Measurements from ENCODE around the gene KHNYN. TPM values are rescaled to one million over a fixed set of nuclear protein-coding genes. Genes with fewer than 3 reads are reported as not detected.
"Not testable (repeated sequence)": the region's sequence is repeated elsewhere in the genome, so short reads cannot be mapped to it uniquely, and the experiment has no call there.

Gene KHNYN
- polyA plus RNA-seq, 1 donor, result 37.8 TPM

DNA sequence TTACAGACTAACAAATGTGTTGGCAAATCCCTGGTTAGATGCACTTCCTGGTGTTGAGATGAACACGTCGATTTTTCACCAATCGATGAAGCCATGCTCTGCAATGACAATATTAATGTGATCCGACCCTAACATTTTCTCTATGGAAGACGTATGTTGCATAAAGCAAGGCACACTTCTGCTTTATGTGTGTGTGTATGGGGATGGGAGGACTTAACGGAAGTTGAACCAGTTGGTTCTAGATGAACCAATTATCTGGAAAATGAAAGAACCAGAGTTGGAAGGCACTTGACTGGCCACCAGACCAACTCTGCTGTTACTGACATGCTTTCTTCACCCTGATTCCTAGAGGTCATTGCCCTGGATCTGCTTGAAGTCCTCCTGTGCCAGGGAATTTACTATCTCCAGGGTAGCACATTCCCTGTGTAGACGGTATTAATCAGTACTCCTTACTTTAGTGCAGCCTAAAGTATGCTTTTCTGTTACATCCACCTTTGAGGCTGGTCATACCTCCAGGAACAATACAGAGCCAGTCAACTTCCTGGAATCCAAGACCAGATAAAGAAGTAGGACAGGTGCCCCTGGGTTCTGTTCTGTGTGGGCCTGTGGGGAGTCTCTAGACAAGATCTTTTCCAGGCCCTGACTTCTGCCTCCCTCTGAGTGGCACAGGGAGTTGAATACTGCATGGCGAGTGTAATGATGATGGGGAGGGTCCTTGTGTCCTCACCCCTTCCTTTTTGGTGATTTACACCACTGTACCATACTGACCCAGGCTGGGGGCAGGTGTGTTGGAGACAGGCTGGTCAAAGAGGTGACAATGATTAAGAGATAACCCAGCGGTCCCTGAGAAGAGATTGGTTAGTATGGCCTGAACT, 8.7 kb downstream of the KHNYN start:
- no peak for DNase-seq

GRCh38 chr14:24439257-24439656, 9.5 kb downstream of the KHNYN start:
- DNase-seq, result no peak

GRCh38 chr14:24439830-24440605, 10.3 kb downstream of the KHNYN start:
- DNase-seq, result no peak

DNA sequence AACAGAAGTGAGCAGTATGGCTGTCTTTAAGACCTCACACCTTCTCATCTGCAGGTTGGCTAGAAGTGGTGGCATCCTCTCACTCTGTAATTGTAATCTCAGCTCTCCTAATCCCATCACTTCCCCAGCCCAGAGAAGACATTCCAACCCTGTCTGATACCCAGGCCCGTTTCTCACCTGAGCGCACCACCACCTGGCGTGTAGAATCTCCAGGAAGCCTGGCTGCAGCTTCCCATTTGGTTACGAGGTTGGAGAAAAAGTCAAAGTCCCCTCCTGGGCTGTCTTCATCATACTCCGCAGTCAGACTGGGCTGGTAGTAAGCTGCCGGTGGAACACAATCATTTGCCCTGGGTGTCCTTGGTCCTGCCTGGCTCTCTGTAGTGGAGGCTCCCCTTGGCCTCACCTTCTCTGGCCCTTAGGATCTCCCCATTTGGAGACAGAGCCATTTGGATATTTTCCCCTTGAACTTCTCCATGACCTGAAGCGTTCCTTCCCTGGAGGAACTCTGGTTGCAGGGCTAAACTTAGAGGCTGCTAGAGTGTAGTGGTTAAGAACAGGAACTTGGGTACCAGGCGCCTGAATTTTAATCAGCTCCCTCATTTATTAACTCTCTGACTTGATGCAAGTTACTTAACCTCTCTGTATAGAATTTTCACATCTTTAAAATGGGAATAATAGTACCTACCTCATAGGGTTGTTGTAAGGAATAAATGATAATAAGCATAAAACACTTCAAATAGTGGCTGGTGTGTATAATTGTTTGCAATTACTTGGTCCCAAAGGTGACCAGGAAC, 11.0 kb downstream of the KHNYN start:
- DNase-seq, result no peak

DNA sequence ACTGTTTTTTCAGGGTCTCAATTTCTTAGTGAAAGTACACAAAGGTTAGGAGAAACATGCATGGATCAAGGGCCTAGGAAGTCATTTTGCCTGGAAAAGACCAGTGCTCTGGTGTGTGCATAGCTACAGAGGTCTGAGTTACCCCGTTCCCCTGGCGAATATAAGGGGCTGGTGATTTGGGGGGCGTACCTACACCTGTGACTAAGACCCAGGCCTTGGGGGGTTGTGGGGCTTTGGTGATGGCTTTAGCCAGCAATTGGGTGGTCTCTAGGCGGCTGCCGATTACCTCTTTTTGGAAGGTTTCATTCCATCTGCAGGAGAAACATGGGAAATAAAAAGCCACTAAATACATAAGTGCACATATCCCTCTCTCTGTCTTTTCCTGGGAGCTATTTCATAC, 11.7 kb downstream of the KHNYN start:
- DNase-seq, result no peak

DNA sequence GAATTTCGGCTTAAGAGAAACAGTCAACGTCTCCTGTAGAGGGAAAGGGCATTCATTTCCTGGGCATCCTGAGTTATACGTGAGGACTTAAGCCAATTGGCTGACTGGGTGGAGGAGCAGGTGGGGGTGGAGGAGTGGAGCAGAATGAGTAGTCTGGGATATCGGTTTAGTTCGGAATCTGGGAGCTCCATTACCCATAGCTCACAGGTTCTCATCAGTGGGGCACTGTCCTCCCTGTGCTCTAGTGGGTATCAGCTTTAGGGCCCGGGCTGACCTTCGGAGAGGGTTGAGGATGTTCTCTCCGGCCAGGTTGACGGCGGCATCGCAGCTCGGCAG, 12.1 kb downstream of the KHNYN start:
- DNase-seq, result no peak

- peak; percentile 99 for DNase-seq
Measured at GRCh38 chr14:24442240-24443052, 12.7 kb downstream of the KHNYN start, which contains the start of gene SDR39U1. TSS of gene SDR39U1 (minus strand) at chr14:24442776. CDS start at chr14:24442769, 7 bp downstream.

GRCh38 chr14:24443053-24443665, 13.4 kb downstream of the KHNYN start:
- no peak for DNase-seq

- not testable (repeated sequence) for DNase-seq
Measured at GRCh38 chr14:24450828-24451227, 21.1 kb downstream of the KHNYN start.

DNA sequence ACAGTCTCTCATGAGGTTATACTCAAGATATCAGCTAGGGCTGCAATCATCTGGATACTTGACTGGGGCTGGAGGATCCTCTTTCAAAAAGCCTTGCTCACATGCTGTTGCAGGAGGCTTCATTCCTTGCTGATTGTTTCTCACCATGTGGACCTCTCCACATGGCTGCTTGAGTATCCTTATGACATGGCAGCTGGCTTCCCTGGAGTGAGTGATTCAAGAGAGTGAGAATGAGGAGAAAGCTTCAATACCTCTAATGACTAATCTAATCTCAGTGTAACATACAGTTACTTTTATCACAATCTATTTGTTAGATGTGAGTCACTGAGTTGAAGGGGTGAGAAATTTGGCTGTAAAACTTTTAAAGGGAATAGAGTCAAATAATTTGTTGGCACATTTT, 27.2 kb downstream of the KHNYN start:
- DNase-seq, result no peak

- DNase-seq, result no peak
Measured at GRCh38 chr14:24458736-24459135, 29.0 kb downstream of the KHNYN start.

DNA sequence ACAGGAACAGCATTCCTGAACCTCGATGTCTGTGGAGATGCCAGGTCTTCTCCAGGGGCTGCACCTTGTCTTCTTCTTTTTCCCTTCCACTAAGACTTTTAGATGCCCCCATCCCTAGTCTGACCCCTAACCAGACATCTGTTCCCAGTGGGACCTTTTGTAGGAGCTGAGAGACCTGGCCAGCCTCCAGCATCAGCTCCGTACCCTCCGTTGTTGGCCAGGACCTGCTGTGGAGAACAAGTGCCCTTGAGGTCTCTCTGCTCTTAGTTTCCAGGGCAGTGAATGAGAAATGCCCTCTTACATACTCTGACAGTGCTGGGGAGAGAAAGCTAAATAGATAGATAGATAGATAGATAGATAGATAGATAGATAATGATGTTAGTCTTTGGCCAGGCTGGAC, 29.6 kb downstream of the KHNYN start:
- DNase-seq, result no peak

- DNase-seq, result no peak
Measured at GRCh38 chr14:24461336-24461735, 31.6 kb downstream of the KHNYN start.

- no peak for DNase-seq
Measured at GRCh38 chr14:24463017-24463883, 33.5 kb downstream of the KHNYN start.

DNA sequence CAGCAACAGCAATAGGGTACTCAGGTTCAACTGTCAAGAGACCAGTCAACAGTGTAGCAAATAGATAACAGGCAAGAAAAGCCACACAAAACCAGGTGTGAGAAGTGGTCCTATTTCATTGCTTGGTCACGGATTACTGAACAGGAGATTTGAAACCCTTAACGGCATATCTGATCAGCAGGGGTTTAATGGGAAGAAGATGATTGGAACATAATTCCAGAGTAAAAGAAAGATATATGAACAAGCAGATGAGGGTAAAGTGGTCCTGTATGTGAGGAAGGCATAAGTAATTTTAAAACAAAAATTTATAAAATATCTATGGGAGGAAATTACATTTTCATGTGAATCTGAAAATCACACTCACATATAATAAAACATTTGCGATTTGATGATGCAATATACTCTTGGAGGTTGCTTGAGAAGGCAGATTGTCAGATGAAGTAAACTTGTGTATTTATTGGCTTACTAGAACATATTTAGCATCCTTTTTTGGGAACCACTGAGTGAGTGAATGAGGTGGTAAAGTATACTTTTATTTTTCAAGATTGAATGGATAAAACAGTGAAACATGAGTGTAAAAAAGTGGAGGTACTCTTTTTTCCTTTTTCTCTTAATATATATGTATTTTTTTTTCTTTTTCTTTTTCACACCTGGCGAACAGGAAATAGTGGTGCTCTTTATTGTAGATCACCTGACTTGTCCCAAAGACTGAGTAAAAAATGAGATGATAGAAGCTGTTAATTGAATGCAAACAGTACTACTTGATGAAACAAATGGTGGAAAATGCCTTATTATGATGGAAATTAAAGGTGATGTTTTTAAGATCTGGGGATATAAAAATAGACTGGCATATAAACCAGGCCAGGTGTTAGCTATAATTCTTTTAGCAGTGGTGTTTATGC, 34.4 kb downstream of the KHNYN start:
- no peak for DNase-seq

DNA sequence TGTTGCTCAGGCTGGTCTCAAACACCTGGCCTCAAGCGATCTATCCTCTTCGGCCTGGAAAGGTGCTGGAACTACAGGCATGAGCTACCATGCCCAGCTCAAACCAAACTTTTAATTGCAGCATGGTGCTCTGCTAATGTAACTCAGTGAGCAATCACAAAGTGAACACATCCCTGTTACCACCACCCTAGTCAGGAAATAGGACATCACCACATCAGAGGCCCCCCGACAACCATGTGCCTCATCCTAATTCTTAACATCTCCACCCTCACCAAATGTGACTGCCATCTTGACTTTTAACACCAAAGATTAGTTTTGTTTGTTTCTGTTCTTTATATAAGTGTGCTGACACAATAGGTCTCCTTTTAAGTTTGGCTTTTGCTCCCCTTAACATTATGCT, 35.6 kb downstream of the KHNYN start:
- no peak for DNase-seq

DNA sequence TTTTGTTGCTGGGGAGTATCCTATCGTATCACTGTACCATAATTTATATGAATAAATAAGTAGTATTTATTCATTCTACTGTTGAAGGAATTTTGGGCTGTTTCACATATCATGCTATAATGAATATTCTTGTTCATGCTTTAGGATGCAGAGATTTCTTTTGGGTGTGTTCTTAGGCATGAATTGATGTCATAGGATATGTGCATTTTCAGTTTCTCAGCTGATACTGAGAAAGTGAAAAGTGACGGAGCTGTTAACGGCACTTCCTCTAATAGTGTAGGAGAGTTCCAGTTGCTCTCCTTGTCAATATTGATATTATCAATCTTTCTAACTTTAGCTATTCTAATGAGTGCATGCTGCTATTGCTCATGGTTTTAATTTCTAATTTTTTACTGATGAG, 36.1 kb downstream of the KHNYN start:
- DNase-seq, result no peak

DNA sequence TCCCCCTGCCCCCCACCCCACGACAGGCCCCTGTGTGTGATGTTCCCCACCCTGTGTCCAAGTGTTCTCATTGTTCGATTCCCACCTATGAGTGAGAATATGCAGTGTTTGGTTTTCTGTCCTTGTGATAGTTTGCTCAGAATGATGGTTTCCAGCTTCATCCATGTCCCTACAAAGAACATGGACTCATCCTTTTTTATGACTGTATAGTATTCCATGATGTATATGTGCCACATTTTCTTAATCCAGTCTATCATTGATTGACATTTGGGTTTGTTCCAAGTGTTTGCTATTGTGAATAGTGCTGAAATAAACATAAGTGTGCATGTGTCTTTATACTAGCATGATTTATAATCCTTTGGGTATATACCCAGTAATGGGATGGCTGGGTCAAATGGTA, 40.7 kb downstream of the KHNYN start:
- DNase-seq, result not testable (repeated sequence)

DNA sequence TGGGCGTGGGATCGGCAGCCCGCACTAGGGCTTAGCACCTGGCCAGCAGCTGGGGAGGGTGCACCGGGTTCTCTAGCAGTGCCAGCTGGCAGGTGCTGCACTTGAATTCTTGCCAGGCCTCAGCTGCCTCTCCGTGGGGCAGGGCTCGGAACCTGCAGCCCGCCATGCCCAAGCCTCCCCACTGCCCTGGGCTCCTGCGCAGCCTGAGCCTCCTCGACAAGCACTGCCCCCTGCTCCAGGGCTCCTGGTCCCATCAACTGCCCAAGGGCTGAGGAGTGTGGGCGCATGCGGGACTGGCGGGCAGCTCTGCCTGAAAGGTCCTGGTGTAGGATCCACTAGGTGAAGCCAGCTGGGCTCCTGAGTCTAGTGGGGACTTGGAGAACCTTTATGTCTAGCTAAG, 43.5 kb downstream of the KHNYN start:
- DNase-seq, result no peak

DNA sequence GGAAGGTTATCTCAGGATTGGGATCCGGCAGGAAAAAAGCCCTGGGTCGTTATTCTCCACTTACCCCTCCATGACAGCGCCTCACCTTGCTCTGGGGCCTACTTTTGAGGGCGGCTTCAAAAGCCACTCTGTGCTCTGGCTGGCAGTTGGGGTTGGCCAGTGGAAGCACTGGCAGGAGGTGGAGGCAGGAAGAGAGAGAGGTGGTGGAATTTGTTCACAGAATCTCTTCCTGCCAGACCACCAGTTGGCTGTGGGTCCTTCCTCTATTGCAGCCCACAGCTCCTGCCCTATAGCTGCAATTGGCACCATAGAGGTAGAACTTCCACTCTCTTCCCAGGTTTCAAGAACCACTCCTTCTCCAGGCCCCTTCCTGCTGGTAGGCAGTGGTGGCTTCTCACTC, 45.5 kb downstream of the KHNYN start:
- DNase-seq, result no peak
